Hematopoietic multipotent progenitor cell treated with erythropoietin and hydrocortisone succinate and interleukin-3 and kit ligand, for 17 days (in vitro differentiated cells): Measurements from ENCODE around the gene ZNF598.
"Not testable (repeated sequence)": the region's sequence is repeated elsewhere in the genome, so short reads cannot be mapped to it uniquely, and the experiment has no call there.

ENCODE experiments used
- DNase-seq: peaks from one replicate; pipeline ENCODE4 v3.0.0-alpha.2; 2015; ENCODE audit warnings: low spot score

Gene ZNF598

DNA sequence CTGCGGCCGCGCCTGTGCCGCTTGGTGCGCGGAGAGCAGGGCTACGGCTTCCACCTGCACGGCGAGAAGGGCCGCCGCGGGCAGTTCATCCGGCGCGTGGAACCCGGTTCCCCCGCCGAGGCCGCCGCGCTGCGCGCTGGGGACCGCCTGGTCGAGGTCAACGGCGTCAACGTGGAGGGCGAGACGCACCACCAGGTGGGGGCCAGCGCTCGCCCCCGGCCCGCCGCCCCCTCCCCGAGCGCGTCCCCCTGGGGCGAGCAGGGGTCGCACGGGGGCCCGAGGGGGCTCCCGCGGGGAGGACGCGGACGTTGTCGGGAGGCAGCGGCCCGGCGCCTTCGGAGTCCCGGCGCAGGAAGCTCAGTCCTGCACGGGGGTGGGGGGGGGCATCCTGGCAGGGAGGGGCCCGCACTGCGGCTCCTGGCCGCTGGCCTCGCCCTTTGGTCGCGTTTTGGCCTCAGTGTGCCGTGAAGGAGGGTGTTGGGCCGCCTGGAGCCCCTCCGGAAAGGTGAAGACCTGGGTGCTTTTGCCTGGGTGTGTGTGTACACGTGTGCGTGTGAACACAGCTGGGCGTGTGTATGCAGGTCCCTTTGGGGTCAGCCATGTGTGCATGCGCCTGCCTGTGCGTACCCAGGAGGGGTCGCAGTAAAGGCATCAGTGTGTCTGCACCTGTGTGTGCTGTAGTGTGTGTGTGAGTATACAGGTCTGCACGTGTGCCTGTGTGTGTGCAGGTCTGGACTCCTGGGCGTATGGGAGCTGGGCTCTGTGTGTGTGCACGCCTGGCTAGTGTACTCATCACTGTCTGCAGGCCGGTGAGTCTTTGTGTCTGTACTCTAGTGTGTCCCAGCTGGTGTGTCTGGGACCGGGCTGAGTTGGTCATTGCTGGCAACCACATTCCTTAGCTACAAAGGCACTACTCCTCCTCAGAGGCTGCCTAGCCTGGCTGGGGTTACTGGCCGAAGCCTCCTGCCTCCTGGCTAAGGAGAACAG lies 17.7 kb upstream of the ZNF598 start:
- DNase-seq: no peak

DNA sequence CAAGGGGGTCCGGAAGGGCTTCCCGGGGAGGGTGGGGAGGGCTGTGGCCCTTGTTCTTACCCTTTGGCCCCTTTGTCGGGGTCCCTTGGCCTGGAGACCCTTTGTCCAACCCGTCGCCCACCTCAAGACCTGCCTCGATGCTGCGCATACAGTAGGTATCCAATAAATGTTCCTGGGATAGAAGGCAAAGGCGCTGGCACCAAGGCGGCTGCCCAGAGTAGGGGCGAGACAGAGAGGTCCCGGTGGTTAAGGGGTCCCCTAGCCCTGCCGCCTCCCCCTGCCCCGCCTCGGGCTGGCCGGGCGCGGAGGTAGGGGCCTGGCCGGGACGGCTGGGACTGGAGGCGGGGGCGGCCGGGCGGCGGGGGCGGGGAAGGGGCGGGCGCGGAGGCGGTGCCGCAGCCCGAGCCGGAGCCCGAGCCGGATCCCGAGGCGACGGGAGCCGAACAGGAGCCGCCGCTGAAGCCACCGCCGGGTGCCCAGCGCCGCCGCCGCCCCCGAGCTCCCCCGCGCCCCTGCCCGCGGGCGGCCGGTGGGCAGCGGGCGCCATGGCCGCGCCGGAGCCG lies 16.9 kb upstream of the ZNF598 start, which contains the start of gene NHERF2:
Gene NHERF2 (plus strand): TSS at position 442 of the 563 bp plus-strand sequence. CDS start 104 bp downstream, at position 546.
- DNase-seq: no peak

DNA sequence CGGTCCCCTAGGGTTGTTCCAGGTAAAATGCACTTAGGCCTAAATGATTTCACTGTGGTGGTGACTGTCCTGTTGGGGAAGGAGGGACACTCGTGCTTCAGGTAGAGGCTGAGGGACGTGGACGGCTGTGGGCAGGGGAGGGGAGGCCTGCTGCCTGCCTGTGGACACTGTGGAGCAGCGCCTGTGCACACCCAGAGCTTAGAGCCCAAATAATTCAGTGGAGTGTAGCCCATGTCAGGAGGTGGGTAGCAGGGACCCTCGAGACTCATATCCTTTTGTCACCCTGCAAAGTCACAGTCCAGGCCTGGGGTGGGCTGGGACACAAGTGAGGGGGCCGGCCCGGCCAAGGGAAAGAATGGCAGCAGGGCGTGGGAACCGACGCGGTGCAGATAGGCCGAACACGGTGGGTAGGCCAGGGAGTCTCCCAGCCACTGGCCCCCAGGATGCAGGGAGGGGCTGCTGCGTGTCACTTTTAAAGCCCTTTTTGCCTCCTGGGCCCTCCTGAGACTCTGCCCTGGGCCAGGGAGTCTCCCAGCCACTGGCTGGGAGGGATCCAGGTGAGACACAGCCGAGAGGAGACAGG lies 16.3 kb upstream of the ZNF598 start:
- DNase-seq: no peak

DNA sequence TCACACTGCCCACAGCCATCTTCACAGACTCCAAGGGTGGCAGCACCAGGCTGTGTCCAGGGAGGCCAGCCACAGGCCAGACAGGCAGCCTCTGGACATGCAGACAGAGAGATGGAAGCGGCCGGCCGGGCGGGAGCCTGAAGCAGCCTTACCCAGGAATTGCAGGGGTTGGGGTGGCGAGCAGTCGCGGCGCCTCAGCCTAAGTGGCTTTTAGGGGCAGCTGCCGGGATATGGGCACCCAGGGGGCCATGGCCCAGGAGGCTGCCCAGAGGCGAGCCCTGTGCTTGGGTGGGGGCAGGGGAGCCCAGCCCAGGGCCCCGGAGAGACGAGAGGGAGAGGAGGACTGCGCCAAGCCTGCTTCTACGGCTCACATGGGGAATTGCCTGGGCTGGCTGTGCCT lies 15.6 kb upstream of the ZNF598 start:
- no peak for DNase-seq

DNA sequence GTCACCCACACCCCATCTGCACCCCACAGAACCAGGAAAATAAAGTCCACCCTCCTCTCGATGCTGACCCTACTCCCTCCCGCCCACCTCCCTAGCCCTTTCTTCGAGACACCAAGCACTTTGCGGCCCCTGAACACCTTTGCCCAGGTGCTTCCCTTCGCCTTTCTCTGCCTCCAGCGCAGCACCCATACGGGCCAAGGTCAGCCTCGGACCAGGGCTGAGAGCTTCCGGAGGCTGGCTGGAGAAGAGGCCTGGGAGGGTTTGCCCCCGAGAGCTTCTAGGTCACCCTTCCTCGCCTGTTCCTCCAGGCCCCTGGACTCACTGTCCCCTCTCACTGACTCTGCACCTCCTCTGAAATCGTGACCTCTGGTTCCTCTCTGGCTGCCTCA lies 14.4 kb upstream of the ZNF598 start:
- no peak for DNase-seq

DNA sequence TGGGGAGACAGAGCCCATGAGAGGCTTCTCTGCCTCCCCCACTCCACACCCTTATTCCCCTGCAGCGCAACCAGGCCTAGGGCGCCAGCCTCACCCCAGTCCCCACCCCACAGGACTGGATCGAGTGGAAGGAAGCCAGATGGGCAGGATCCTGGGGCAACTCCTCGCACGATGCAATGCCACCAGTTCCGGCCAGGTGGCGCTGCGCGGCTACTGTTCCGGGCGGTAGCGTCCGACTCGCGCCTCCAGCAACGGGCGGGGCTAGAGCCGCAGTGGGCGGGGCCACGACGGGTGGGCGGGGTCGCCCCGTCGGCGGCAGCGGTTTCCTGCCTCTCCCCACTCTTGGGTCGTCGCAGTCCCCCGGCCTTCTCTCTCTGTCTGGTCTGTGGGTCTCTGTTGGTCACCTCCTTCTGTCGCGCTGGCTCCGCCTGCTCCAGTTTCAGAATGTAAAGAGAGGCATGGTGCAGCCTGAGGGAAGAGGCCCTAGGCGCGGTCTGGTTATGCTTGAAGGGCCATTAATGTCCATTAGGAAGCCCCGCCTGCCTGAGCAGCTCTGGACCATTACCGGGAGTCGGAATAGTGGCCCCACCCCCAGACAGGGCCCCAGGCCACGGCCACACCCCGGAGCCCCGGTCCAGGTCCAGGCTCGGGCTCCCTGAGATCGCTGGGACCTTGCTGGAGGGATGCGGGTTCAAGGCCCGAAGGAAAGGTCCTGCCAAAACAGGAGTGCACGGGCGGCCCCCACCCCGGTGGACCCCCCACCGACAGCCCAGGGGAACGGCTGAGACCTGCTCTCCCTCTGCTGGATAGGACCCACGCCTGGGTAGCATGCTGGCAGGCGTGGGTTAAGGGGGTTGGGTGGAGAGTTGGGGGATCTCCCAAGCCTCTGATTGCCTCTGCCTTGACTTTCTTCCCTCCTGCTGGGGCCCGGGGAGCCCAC lies 13.7 kb upstream of the ZNF598 start:
- peak; percentile 92 for DNase-seq

DNA sequence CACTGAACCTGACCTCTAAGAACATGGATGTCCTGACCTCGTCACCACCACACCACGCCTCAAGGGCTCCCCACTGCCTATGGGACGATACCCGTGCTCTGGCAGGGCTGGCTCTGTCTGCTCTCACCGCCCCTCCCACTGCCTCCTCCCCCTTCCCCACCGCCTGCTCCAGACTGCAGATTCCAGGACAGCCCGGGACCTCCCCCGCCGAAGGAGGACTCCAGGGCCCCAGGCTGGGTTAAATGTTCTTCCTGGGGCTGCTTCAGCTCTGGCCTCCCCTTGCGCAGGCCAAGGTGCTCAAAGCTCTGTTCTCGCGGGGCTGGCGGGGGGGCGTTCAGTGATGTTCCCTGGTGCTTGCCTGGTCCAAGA lies 13.1 kb upstream of the ZNF598 start:
- no peak for DNase-seq

DNA sequence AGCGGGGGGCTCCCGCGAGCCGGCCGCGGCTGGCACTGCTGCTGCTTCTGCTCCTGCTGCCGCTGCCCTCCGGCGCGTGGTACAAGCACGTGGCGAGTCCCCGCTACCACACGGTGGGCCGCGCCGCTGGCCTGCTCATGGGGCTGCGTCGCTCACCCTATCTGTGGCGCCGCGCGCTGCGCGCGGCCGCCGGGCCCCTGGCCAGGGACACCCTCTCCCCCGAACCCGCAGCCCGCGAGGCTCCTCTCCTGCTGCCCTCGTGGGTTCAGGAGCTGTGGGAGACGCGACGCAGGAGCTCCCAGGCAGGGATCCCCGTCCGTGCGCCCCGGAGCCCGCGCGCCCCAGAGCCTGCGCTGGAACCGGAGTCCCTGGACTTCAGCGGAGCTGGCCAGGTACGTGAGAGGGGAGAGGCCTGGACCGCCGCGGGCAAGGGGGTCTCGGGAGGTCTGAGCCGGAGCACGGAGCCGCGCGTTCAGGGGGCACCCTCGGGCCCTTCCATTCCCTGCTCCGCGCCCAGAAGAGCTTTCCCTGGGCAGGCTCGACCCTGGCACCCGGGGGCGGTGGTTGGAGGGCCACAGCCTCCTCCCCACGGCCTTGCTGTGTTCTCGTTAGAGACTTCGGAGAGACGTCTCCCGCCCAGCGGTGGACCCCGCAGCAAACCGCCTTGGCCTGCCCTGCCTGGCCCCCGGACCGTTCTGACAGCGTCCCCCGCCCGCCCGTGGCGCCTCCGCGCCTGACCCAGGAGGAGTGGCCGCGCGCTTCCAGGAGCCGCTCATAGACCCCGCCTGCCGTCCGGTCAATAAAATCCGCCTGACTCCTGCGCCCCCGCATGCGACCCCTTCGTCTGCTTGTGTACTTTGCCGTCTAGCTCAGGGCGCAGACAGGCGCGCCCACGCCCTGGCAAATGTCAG lies 10.6 kb upstream of the ZNF598 start:
- DNase-seq: no peak

DNA sequence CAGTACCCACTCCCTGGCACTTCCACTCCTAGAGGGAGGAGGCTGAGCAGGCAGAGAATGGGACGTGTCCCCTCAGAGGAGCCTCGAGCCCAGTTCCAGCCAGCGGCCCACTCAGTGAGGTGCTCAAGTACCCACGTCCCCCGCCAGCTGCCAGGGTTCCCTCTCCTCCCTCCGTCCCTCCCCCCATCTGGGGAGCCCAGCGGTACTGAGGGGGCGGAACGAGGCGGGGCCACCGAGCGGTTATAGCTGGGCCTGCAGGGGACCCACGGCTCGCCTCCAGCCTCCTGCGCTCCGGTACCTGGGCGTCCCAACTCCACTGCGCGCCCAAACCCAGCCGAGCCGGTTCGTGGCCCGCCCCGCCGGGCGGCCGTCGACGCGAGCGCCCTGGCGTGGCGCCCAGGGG lies 9.9 kb upstream of the ZNF598 start, which contains the start of gene NPW:
Gene NPW (plus strand): TSS at position 268 of the 403 bp plus-strand sequence.
- DNase-seq: no peak

DNA sequence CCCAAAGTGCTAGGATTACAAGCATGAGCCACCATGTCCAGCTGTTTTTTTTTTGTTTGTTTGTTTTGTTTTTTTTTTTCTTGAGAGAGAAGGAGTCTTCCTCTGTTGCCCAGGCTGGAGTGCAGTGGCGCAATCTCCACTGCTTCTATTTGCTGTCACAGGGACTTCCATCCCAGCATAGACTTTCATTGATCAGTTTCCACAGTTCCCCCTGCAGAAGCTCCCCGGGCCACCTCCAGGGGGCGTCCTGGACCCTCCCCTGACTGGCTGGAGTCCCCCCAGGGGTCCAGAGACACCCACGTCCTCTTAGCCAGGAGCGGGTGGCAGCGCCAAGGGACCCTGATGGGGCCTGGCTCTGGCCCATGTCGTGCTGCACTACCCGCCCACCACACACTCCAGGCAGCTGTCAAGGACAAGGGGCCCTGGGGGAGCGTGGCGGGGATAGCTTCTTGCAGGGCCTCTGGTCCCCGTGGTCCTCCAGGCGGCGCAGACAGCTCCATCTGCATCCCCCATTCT lies 6.8 kb upstream of the ZNF598 start:
- no peak for DNase-seq

DNA sequence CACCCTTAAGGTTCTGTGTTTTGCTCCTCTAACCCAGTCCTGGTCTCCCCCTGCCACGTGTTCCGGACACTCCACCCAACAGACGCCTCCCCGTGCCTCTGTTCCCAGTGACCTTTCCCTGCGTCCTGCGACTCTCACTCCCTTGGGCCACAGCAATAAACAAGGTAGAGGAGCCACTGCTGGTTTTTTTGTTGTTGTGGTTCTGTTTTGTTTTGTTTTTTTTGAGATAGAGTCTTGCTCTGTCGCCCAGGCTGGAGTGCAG lies 6.3 kb upstream of the ZNF598 start:
- DNase-seq: no peak

DNA sequence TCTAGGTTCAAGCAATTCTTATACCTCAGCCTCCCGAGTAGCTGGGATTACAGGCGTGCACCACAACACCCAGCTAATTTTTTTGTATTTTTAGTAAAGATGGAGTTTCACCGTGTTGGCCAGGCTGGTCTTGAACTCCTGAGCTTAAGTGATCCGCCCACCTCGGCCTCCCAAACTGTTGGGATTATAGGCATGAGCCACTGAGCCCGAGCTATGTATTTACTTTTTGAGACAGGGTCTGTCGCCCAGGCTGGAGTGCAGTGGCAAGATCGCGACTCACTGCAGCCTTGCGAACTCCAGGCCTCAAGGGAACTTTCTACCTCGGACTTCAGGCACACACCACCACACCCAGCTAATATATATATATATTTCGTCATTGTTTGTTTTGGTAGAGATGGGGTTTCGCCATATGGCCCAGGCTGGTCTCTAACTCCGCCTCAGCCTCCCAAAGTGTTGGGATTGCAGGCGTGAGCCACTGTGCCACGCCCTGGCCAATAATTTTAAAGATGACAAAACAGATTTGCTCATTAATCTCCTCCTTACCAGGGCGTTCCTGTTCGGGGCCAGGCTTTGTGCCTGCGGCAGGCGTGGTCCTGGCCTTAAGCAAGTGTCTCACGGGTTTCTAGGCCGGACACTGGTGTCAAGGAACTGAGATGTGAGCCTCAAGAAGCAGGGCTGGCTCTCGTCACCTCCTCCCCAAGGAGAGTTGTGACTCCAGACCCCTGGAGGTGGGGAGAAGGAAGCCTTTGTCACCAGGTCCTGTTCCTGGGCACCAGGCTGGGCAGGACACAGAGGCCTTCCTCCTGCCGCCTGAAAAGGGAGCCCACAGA lies 5.7 kb upstream of the ZNF598 start:
- DNase-seq: no peak

DNA sequence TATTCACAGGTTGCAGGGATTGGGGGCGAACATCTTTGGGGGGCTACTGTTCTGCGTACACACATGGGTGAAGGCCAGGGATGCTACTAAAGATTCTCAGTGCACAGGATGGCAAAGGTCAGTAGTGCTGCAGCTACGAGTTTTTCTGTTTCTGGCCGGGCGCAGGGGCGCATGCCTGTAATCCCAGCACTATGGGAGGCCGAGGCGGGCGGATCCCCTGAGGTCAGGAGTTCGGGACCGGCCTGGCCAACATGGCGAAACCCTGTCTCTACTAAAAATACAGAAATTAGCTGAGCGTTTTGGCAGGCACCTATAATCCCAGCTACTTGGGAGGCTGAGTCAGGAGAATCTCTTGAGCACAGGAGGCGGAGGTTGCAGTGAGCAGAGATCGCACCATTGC lies 3.9 kb upstream of the ZNF598 start:
- DNase-seq: no peak

DNA sequence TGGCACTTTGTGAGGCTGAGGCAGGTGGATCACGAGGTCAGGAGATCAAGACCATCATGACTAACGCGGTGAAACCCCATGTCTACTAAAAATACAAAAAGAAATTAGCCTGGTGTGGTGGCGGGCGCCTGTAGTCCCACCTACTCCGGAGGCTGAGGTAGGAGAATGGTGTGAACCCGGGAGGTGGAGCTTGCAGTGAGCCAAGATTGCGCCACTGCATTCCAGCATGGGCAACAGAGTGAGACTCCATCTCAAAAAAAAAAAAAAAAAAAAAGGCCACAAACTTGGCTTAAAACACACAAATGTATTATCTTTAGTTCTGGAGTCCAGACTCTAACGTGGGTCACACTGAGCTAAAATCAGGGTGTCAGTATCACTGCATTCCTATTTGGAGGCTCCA lies 2.1 kb upstream of the ZNF598 start:
- DNase-seq: not testable (repeated sequence)

DNA sequence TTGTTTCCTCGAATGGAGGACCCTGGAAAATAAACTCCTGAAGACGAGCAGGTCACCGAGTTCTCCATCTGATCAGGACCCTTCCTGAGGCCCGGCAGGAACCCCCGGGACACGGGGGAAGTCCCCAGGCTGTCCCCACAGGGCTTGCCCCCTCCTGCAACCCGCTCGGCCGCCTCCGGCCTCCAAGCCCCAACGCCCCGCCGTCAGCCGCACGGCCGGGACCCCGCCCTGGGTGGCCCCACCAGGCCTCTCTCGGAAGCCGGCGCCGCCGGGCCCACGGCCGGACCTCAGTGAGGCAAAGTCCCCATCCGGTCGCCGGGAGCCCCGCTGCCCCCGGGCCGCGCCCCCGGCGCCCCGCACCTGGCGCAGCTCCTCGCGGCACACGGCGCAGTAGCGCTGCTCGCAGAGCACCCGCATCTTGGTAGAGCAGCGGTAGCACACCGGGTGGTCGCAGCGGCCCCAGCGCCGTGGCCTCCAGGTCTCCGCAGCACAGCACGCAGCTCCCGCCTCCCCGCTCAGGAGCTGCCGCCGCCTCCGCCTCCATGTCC lies 383 bp downstream of the ZNF598 start:
- DNase-seq: no peak

DNA sequence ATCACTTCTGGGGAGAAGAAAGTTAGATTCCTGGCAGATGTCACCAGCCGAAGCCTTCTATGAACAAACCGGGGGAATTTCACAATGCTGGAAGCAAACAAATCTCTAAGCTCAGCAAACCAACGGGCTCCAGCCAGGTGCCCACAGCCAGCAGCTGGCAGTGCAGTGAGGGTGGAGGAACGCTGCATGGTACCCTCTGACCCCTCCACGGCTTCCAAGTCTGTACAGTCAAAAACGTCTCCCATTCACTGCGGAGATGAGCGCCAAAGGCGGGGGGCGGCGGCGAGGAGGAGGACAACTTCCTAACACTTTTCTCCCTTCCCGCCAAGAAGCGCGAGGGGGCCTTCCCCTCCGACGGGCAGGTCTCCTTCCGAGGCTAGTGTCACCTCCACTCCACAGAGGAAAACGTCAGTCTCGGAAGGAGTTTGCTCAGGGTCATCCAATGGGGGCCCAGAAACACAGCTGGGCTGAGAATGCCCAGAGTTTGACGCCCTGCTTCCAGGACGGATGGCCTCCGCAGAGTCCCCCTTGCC lies 924 bp downstream of the ZNF598 start:
- DNase-seq: no peak

DNA sequence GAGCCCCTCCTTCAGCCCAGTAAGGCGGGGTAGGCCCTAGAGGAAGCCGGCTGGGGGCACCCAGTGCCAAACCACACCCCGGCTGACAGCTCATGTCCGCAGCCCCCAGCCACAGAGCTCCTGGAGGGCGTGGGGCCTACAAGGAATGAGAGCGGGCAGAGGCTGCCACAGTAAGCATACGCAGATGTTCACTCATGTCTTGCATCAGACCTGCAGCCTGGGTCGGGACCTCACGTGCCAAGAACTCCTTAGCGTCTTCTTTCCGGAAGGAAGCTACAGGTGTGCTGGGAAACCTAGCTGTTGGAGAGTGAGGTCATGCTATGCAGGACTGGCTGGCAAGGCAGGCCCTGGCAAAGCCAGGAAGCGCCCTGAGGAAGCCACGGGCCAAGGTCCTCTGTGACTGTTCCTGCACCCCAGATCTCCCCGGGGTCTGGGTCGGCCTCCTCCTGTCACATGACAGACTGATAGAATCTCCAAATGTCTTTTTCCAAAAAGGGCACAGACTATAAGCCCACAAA lies 1.6 kb downstream of the ZNF598 start:
- no peak for DNase-seq

DNA sequence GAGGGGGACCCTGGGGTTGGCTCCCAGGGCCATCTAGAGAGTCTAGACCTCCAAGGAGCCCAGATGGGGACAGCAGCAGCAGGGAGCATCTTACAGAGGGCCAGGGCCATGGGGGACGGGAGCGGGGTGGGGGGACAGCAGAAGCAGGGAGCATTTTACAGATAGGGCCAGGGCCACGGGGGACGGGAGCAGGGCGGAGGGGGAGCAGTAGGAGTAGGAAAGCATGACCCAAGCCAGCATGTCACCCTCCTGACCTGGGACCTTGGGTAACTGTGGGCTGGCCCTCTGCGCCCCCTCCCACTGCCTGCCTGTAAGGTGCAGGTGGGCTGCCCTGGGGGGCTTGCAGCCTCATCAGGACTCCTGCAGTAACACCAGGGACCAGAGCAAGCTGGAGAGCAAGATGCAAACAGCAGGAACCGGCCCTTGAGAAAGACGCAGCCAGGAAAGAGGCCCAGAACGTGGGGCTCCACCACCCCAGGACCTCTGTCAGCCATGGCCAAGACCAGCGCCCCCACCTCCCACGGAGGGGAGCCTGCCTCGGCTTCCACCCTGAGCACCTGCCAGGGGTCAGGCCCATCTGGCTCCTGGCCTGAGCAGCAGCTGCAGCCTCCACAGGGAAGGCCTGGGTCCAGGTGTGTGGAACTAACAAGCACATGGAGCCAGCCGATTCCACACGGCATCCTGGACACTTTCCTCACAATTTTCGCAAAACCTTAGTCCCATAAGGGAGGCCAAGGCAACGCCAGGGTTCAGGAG lies 2.4 kb downstream of the ZNF598 start:
- DNase-seq: no peak
